NK-92 (cell line): ENCODE measurements around the gene PPA1.
"Not testable (repeated sequence)": the region's sequence is repeated elsewhere in the genome, so short reads cannot be mapped to it uniquely, and the experiment has no call there.

Experiments
- DNase-seq: peaks from one replicate; lab custom pipeline; 2025; ENCODE audit not compliant: unreplicated experiment; lab: John Stamatoyannopoulos, UW

PPA1 gene

DNA sequence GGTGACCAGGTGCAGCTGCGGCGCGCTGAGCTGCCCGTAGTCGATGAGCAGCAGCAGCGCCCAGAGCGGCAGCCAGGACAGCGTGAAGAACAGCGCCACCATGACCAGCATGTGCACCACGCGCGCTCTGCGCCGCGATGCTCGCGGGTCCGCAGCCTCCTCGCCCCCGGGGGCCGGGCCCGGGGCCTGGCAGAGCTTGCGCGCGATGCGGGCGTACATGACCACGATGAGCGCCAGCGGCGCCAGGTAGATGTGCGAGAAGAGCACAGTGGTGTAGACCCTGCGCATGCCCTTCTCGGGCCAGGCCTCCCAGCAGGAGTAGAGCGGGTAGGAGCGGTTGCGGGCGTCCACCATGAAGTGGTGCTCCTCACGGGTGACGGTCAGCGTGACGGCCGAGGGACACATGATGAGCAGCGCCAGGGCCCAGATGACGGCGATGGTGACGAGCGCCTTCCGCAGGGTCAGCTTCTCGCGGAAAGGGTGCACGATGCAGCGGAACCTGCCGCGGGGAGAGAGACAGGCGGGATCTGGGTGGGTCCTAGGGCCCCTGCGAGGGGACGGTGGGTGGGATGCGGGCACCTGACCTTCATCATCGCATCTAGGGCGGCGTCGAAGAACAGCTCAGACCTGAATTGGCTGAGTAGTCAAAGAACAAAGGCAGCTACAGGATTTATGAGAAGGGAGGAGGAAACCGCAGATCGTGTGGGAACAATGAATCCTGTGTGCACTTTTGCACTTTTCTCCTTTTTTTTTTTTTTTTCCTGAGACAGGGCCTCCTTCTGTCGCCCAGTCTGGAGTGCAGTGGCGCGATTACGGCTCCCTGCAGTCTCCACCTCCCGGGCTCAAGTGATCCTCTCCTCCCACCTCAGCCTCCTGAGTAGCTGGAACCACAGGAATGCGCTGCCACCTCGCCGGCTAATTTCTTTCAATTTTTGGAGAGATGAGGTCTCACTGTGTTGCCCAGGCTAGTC is 22.4 kb upstream of the PPA1 start:
- no peak for DNase-seq

DNA sequence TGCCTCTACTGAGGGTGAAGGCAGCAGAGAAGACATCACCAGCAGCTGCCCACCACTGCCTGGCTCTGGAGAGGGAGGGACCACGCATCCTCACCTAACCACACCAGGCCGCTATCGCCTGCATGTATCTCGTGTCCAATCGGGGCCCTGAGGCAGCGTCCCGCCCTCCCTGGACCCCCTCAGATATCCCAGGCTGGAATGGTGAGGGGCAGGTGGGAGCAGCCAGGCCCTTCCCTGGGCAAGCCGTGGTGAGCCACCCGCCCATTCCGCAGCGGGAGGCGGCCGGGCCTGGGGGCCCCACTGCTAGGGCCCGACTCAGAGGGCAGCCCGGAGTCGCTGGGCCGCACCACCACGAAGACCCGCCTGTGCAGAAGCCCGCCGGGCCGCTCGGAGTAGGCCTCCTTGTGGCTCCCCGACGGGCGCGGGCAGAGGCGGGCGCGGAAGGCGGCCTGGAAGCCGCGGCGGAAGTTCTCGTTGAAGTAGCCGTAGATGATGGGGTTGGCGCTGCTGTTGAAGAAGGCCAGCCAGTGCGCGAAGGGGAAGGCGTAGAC is 21.6 kb upstream of the PPA1 start:
- no peak for DNase-seq

DNA sequence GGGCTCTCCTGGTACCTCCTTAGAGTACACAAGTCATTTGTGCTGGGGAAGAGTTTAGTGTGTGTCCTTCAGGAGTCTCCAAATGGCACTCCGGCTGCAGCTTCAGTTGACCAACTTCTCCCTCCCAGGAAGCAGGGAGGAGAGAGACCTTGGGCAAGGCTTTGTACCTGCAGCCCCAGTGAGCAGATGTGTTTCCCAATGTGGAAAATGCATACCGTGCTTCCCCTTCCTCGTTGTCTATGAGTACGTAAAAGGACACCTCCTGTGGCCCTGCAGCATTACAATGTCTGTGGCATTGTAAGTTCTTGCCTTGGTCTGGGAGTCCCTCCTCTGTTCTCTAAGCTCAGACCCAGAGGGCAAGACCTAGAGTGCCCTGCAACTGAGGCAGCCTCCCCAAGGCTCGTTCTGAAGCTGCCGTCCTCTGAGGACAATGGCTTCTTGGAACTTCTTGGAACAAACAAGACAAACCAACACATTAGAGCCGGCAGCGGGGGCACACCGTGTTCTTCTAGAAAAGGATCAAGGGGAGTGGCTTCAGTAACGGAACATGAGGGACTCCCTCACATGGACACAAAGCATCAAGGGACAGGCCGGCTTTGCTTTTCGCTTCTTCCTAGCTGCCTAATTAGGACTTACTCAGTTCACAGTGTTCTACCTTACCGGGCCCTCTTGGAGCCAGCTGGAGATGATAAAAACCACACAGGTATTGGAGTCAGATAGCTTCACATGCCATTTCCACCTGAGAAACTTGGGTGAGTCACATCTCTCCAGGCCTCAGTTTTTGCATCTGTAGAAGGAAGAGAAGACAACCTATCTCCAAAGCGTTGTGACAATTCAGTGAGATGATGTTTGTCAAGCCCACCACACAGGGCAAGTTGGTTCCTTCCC is 20.9 kb upstream of the PPA1 start:
- DNase-seq, result no peak

DNA sequence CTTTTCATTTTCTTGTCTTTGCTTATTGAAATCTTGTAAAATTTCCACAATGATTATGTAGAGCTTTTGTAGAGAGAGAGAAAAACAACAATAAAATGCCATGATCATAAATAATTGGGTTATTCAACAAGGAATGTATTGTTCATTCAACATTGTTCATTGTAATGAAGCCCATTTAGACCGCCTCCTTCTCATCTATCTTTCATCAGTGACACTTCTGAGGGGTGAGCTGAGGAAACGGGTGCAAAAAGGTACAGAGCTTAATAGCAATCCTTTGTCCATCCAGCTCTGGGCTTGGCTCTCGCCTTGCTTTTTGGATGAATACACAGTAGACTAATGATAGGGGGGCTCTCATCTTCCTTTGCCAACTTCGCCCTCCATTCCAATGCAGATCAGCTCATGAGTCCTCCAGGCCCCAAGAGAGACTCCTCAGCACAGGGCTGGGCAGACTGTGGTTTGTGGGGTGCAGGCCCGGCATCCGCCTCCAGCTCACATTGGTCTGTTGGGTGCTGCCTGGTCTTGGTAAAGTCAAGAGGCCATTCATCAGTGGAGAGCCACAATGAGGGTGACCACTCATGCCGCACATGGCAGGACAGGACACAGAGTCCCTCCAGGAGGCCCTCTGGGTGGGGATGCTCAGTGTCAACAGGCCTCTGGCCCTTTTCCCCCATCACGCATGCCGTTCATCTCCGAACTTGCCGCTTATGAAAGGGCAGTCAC is 17.9 kb upstream of the PPA1 start:
- DNase-seq, result no peak

DNA sequence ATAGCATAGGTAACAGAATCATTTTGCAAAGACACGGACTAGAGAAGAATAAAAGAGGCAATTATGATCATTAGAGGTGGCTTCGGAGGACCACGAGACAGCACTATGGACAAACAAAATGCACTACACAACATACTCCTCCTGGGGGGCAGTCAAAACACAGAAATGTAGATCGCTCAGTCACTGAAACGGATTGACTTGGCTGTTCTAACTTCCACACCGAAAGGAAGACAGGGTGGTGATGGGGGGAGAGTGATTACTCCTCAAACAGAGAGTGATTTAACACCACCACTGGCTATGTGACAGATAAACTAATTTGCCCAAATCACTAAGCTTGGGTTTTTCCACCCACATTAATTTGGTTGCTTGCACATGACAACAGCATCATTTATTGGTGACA is 14.1 kb upstream of the PPA1 start:
- no peak for DNase-seq

DNA sequence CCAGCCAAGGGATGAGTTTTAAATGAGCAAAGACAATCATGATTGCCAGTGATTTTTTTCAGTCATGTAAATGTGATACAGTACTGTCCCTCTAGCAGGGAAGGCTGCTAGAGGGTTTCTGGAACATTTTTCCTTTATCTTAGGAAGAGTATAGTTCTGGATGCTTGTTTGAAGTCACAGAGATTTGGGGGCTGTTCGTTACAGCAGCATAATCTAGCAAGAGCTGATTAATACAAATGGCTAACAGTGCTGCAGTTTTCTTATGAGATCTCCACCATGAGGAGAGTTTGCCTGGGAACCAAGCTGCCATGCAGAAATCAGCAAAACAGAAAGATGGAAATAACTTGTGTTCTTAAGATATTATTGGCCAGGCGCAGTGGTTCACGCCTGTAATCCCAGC is 7.9 kb upstream of the PPA1 start:
- DNase-seq, result no peak

DNA sequence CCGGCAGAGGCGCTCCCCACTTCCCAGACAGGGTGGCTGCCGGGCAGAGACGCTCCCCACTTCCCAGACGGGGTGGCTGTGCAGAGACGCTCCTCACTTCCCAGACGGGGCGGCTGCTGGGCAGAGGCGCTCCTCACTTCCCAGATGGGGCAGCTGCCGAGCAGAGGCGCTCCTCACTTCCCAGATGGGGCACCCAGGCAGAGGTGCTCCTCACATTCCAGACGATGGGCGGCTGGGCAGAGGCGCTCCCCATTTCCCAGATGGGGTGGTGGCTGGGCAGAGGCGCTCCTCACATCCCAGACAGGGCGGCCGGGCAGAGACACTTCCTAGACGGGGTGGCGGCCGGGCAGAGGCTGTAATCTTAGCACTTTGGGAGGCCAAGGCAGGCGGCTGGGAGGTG is 6.8 kb upstream of the PPA1 start:
- not testable (repeated sequence) for DNase-seq

DNA sequence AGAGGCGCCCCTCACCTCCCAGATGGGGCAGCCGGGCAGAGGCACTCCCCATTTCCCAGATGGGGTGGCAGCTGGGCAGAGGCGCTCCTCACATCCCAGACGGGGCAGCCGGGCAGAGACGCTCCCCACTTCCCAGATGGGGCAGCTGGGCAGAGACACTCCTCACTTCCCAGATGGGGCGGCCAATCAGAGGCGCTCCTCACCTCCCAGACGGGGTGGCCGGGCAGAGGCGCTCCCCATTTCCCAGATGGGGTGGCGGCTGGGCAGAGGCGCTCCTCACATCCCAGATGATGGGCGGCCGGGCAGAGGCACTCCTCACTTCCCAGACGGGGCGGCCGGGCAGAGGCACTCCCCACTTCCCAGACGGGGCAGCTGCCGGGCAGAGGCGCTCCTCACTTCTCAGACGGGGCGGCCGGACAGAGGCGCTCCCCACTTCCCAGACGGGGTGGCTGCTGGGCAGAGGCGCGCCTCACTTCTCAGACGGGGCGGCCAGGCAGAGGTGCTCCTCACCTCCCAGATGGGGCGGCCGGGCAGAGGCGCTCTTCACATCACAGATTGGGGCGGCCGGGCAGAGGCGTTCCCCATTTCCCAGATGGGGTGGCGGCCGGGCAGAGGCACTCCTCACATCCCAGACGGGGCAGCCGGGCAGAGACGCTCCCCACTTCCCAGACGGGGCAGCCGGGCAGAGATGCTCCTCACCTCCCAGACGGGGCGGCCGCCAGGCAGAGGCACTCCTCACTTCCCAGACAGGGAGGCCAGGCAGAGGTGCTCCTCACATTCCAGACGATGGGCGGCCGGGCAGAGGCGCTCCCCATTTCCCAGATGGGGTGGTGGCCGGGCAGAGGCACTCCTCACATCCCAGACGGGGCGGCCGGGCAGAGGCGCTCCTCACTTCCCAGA is 6.1 kb upstream of the PPA1 start:
- not testable (repeated sequence) for DNase-seq

DNA sequence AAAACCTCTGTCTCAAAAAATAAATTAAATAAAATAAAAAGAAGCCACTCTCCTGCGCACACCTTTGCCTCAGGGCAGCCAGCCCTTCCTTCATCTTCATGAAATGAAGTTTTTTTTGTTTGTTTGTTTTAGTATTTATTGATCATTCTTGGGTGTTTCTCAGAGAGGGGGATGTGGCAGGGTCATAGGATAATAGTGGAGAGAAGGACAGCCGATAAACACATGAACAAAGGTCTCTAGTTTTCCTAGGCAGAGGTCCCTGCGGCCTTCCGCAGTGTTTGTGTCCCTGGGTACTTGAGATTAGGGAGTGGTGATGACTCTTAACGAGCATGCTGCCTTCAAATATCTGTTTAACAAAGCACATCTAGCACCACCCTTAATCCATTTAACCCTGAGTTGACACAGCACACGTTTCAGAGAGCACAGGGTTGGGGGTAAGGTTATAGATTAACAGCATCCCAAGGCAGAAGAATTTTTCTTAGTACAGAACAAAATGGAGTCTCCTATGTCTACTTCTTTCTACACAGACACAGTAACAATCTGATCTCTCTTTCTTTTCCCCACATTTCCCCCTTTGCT is 4.8 kb upstream of the PPA1 start:
- not testable (repeated sequence) for DNase-seq

DNA sequence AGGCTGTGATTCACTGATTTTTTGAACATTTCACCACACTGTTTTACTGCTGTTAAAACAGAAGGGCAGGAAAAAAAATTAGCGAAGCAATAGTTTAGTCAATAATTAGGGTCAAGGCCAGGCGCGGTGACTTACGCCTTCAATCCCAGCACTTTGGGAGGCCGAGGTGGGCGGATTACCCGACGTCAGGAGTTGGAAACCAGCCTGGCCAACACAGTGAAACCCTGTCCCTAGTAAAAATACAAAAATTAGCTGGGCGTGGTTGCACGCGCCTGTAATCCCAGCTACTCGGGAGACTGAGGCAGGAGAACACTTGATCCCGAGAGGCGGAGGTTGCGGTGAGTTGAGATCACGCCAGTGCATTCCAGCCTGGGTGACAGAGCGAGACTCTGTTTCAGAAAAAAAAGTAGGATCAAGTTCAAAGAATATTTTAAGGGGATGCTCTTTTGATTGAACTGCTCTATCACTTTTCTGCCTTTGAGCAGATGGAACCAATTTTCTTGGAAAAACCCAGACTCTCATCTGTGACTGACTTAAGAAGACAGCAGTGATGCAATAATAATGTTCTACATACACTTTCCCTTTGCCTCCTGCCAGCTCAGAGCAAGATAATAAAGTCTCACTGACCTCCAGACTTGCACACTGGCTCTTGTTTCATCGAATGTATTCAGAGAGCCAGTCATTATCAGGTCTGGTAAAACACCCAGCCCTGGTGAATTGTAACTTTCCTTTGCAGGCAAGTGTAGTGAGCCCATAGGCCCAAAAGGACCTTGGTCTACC is 1.6 kb upstream of the PPA1 start:
- no peak for DNase-seq

DNA sequence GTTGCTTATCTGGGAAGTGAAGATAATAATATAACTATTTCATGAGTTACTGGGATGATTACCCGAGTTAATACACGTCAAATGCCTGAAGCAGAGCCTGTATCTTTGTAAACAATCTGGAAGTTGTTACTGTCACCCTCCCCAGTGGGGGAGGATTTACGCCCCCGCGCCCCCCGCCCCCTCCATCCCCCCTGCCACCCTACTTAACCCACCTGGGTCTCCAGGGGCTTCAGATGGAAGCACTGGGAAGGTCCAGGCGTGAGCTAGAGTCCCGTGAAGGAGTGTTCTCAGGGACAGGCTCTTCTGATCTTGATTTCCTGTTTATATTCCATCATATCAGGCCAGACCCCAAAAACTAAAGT is 691 bp upstream of the PPA1 start:
- no peak for DNase-seq

DNA sequence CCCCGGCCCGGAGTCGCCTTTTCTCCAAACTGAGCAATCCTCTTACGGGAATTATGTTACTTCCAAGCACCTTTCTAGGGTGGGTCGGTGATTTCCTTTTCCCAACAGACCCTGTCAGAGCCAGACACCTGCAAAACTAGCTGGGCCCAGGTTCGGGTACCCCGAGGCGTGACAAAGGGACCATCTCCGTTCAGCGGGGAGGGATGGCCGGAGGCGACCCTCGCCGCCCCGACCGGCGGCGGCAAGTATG is 445 bp downstream of the PPA1 start:
- no peak for DNase-seq

DNA sequence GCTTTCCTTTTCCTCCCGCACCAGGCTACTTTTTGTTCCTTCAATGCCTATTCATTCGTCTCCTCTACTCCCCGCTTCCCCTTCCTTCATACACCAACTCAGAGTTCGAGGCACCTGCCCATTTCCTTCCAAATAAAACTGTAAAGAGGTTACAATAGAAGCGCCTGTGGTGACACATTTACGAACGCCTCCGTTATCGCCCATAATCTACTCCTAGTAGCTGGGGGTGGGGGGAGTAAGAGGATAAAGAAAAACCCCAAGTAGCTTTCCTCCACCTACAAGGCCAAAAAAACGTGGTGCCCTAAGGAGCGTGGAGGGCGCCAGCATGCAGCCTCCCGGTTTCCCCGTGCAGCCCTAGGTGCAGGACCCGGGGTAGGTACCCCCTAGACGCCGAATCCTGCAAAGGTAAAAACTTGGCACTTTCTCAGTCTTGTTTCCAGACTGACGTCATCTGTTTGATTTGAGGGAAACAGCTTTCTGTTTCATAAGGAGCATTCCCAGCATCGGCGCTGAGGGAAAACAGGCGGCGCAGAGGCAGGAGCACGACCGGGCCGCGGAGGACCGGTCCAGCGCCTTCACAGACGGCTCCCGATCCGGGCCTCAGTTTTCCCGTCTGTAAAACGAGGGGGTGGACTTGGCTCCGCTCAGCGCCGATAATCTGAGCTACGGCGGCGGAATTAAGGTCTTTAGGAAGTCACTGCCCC is 922 bp downstream of the PPA1 start:
- DNase-seq, result no peak

DNA sequence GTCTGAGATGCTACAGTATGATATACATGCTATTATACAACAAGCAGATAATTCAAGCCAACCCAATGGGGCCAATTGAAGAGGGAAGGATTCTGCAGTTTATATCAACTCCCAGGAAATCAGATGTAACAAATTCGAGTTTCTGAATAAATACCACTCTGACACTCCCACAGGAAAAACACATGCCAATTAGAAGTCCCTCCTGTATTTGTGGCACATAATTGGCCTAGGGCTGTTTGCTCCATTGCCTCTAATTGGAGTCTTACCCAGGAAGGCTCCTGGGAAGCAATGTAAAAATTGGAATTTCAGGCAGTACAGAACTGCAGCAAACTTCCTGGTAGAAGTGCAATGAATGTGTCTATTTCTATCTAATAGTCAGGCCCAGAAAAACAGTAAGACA is 4.7 kb downstream of the PPA1 start:
- no peak for DNase-seq

DNA sequence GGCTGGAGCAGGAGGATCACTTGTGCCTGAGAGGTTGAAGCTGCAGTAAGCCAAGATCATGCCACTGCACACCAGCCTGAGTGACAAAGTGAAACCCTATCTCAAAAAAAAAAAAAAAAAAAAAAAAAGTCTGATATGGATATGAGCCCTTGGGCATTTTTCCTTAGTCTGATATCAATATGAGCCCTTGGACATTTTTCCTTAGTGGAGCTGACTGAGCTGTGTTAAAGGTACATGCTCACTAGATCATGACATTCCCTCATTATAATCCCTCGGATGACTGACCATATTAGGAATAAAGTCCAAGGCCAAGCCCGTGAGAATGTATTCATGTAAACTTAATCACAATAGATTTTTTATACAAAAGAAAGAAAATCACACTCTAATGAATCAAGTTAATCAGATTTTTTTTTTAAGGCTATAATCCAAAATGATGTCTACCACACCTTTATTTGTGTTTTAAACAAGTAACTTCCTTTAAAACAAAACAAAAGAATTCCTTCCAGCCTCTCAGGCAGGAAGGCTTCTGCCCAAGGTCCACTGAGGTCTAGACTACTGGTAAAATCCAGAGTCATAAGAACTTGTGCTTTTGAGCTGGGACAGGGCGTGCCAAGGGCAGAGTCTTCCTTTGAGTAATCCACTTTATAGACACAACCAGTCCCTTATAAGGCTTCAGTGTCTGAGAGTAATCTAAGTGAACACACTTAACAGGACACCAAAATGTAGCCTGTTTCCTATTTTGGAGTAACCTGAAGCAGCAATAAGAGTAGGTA is 5.5 kb downstream of the PPA1 start:
- DNase-seq, result no peak

DNA sequence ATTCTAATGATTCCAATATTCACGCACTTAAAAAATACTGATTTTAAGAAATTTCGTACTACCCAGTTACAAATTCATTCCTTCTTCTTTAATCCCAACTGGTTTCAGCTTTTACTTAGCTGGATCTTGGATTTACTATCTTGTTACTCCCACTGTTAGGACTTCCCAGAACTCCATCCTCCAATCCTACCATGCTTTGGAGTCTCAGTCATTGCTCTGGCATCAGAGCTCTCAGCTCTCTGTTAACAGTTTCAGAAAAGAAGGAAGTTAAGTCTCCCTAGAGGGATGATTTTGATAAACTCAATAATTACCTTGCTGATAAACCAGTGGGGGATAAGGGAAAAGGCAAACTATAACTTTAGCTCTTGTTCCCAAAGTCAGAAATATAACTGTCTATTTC is 9.5 kb downstream of the PPA1 start:
- DNase-seq, result no peak

DNA sequence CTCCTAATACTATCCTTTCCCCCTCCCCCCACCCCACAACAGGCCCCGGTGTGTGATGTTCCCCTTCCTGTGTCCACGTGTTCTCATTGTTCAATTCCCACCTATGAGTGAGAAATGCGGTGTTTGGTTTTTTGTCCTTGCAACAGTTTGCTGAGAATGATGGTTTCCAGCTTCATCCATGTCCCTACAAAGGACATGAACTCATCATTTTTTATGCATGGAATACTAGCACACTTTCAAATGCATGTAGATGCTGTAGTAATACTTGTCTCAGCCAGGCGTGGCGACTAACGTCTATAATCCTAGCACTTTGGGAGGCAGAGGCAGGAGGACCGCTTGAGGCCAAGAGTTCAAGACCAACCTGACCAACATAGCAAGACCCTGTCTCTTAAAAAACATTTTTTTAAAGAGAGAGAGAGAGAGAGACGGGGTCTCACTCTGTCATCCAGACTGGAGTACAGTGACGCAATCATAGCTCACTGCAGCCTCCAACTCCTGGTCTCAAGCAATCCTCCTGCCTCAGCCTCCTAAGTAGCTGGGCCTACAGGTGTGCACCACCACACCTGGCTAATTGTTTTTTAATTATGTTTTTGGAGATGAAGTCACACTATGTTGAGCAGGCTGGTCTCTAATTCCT is 10.3 kb downstream of the PPA1 start:
- DNase-seq, result not testable (repeated sequence)
